ENCODE measurements around the gene GP9.

GP9 gene

DNA sequence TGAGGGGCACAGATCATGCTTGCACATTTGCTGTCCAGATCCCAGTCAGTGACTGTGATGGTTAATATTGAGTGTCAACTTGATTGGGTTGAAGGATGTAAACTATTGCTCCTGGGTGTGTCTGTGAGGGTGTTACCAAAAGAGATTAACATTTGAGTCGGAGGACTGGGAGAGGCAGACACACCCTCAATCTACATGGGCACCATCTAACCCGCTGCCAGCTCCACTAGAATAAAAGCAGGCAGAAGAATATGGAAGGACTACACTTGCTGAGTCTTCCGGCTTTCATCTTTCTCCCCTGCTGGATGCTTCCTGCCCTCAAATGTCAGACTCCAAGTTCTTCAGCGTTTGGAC, 5.1 kb downstream of the GP9 start:
- no peak for TF ChIP-seq TCF12 (IDR thresholded peaks at IDR 0.05; ENCODE audit: low read depth)
- TF ChIP-seq RAD21 (IDR thresholded peaks at IDR 0.05; ENCODE audit: low read depth): no peak
- TF ChIP-seq ZBTB7A (IDR thresholded peaks at IDR 0.05; ENCODE audit: low read depth): no peak

DNA sequence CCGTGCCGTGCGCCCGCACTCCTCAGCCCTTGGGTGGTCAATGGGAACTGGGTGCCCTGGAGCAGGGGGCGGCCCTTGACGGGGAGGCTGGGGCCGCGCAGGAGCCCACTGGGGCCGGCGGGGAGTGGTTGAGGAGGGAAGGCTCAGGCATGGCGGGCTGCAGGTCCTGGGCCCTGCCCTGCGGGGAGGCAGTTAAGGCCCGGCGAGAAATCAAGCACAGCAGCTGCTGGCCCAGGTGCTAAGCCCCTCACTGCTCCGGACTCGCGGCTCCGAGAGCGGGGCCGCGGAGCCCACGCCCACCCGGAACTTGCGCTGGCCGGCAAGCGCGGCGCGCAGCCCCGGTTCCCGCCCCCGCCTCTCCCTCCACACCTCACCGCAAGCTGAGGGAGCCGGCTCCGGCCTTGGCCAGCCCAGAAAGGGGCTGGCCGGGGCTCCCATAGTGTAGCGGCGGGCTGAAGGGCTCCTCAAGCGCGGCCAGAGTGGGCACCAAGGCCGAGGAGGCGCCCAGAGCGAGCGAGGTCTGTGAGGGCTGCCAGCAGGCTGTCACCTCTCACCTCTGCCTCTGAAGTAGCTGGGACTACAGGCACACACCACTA, 7.8 kb downstream of the GP9 start:
- TF ChIP-seq YY1 (IDR thresholded peaks at IDR 0.05; ENCODE audit: low read depth): no peak
- TF ChIP-seq, protein P1, sequence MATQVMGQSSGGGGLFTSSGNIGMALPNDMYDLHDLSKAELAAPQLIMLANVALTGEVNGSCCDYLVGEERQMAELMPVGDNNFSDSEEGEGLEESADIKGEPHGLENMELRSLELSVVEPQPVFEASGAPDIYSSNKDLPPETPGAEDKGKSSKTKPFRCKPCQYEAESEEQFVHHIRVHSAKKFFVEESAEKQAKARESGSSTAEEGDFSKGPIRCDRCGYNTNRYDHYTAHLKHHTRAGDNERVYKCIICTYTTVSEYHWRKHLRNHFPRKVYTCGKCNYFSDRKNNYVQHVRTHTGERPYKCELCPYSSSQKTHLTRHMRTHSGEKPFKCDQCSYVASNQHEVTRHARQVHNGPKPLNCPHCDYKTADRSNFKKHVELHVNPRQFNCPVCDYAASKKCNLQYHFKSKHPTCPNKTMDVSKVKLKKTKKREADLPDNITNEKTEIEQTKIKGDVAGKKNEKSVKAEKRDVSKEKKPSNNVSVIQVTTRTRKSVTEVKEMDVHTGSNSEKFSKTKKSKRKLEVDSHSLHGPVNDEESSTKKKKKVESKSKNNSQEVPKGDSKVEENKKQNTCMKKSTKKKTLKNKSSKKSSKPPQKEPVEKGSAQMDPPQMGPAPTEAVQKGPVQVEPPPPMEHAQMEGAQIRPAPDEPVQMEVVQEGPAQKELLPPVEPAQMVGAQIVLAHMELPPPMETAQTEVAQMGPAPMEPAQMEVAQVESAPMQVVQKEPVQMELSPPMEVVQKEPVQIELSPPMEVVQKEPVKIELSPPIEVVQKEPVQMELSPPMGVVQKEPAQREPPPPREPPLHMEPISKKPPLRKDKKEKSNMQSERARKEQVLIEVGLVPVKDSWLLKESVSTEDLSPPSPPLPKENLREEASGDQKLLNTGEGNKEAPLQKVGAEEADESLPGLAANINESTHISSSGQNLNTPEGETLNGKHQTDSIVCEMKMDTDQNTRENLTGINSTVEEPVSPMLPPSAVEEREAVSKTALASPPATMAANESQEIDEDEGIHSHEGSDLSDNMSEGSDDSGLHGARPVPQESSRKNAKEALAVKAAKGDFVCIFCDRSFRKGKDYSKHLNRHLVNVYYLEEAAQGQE (IDR thresholded peaks at IDR 0.05; ENCODE audit: low read depth): no peak
- TF ChIP-seq, protein P2, sequence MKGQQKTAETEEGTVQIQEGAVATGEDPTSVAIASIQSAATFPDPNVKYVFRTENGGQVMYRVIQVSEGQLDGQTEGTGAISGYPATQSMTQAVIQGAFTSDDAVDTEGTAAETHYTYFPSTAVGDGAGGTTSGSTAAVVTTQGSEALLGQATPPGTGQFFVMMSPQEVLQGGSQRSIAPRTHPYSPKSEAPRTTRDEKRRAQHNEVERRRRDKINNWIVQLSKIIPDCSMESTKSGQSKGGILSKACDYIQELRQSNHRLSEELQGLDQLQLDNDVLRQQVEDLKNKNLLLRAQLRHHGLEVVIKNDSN (IDR thresholded peaks at IDR 0.05): no peak

DNA sequence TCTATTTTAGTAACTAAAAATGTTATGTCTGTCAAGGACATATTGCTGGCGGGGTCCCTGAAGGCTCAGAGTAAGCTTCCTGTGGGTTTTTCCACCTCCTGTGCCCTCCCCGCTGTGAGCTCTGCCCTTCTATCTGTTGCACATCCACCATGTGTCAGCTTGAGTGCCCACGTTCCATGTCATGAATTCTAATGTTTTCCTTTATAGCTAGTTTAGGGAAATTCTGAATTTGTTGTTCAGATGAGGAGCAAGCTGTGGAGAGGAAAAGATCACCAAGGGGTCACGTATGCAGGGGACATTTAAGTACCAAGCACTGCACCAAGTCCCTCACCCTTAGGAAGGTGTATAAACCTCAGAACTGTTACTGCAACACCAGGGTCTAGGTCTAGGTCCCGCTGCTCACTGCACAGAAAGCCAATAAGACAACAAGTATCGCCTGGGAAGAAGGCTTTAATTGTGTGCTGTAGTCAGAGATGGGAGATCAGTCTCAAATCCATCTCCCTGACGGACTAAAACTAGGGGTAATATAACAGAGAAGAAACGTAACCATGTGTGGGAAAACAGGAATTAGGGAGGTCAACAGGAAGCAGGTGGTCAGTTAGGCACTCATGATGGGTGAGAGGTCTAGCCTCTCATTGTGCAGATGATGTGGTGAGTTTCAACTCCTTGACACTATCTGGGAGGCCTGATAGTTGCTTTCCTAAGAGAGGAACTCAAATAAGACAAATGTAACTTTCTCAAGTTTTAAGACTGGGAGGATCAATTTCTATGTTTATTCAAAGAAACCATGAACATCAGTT, 9.7 kb downstream of the GP9 start:
- TF ChIP-seq NFIC (IDR thresholded peaks at IDR 0.05) (no peak), RAD21 (IDR thresholded peaks at IDR 0.05; ENCODE audit: low read depth) (no peak), TCF12 (IDR thresholded peaks at IDR 0.05; ENCODE audit: low read depth) (no peak), FOXM1 (IDR thresholded peaks at IDR 0.05; ENCODE audit: borderline replicate concordance, low read depth) (no peak)
- TF ChIP-seq, protein P3, sequence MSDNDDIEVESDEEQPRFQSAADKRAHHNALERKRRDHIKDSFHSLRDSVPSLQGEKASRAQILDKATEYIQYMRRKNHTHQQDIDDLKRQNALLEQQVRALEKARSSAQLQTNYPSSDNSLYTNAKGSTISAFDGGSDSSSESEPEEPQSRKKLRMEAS (IDR thresholded peaks at IDR 0.05): no peak

DNA sequence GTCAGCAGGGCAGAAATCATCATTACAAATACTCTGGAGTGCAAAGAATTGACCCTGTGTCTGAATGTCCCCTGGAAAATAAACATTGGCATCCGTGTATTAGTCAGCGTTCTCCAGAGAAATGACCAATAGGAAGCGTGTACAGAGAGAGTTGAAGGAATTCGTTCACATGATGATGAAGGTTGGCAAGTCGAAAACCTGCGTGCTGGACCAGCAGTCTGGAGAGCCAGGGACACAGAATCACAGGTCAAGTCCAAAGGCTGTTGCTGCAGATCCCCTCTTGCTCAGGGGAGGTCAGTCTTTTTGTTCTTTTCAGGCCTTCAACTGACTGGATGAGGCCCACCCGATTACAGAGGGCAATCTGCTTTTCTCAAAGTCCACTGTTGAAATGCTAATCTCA, 16.6 kb downstream of the GP9 start:
- TF ChIP-seq, protein P3 (IDR thresholded peaks at IDR 0.05): no peak
- TF ChIP-seq TCF12 (IDR thresholded peaks at IDR 0.05; ENCODE audit: low read depth) (no peak), TAF1 (IDR thresholded peaks at IDR 0.05; ENCODE audit: low read depth) (no peak), FOXM1 (IDR thresholded peaks at IDR 0.05; ENCODE audit: borderline replicate concordance, low read depth) (no peak), ZBTB7A (IDR thresholded peaks at IDR 0.05; ENCODE audit: low read depth) (no peak)

DNA sequence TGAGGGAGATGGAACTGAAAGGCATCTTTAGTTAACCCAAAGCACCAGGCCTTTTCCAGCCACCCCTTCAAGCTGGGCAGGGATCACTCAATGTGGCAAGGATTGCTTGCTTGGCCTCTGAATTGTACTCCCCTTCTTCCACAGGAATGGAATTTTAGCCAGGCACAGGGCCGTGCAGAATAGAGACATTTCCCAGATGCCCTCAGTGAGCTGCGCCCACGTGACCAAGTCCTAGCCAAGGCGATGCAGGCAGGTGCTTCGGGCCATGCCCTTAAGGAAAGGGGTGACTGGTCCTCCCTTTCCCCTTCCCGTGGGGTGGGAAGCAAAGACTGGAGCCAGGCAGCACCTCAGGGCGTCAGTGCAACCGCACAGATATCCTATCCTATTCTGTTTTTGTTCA, 17.9 kb downstream of the GP9 start:
- TF ChIP-seq FOXM1 (IDR thresholded peaks at IDR 0.05; ENCODE audit: borderline replicate concordance, low read depth) (no peak), CEBPB (IDR thresholded peaks at IDR 0.05) (no peak), RAD21 (IDR thresholded peaks at IDR 0.05; ENCODE audit: low read depth) (no peak)
- TF ChIP-seq, protein P1 (IDR thresholded peaks at IDR 0.05; ENCODE audit: low read depth): no peak
- TF ChIP-seq, protein P3 (IDR thresholded peaks at IDR 0.05): no peak
- TF ChIP-seq, protein P2 (IDR thresholded peaks at IDR 0.05): no peak

DNA sequence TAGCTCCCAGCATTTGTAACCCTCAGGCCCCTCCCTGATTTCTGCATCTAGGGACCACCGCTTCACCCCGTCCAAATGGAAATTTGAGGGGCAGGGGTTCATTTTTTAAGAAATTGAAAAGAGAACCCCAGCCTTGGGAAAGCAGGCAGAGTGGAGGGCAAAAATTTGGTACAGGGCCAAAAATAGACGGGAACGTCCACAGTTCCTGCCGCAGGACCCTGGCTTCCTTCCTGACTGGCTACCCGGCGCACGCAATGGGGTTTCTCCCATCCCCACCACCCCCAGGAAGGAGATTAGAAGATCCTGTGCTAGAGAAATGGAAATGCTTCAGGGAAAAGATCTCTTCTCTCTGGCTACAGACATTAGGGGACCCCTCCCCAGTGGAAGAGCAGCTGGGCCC, 20.9 kb downstream of the GP9 start:
- no peak for TF ChIP-seq TEAD4 (IDR thresholded peaks at IDR 0.05)
- no peak for TF ChIP-seq CREB1 (IDR thresholded peaks at IDR 0.05; ENCODE audit: low read depth)
- TF ChIP-seq TAF1 (IDR thresholded peaks at IDR 0.05; ENCODE audit: low read depth): no peak
- no peak for TF ChIP-seq FOXM1 (IDR thresholded peaks at IDR 0.05; ENCODE audit: borderline replicate concordance, low read depth)
- no peak for TF ChIP-seq EGR1 (IDR thresholded peaks at IDR 0.05)
- TF ChIP-seq ZBTB7A (IDR thresholded peaks at IDR 0.05; ENCODE audit: low read depth): no peak
- TF ChIP-seq, protein P1 (IDR thresholded peaks at IDR 0.05; ENCODE audit: low read depth): no peak
